ENCODE data around the gene BAHCC1. TPM values are rescaled to one million over a fixed set of nuclear protein-coding genes. Genes with fewer than 3 reads are reported as not detected.

Gene BAHCC1
- total and polyA plus RNA-seq, 9 of the 15 experiments (the other 6 are each of a cell fraction or from before 2014, with no cell fraction given): 0.14 to 26.9 (median 5.0) TPM

GRCh38 chr17:81509207-81509971 lies 114.1 kb downstream of the BAHCC1 start (continued):
- TF ChIP-seq MTA3 (IDR thresholded peaks at IDR 0.05; ENCODE audit: borderline replicate concordance) (0 out of 2 replicates have a peak, but pooled peaks have one; percentile 15), ZSCAN32 (CRISPR knock-in tag; IDR thresholded peaks at IDR 0.05) (0 out of 2 replicates have a peak, but pooled peaks have one; percentile 39), HDAC8 (tag; IDR thresholded peaks at IDR 0.05) (no peak), ILF3 (IDR thresholded peaks at IDR 0.05; ENCODE audit: borderline replicate concordance) (peak; percentile 68; the same call in 1 of the 2 replicates), FUS (optimal IDR thresholded peaks at IDR 0.05; ENCODE audit: low read depth, low read length) (no peak), ARID2 (IDR thresholded peaks at IDR 0.05) (no peak), ZNF133 (CRISPR knock-in tag; IDR thresholded peaks at IDR 0.05) (no peak), KLF6 (CRISPR knock-in tag; IDR thresholded peaks at IDR 0.05; ENCODE audit: borderline replicate concordance) (no peak), CHD7 (IDR thresholded peaks at IDR 0.05; ENCODE audit: low read depth, low read length) (no peak), FOXO4 (CRISPR knock-in tag; IDR thresholded peaks at IDR 0.05) (peak; percentile 28; the same call in 1 of the 2 replicates), HBP1 (CRISPR knock-in tag; IDR thresholded peaks at IDR 0.05) (peak; percentile 66; the same call in 1 of the 2 replicates), FOS (IDR thresholded peaks at IDR 0.05; ENCODE audit: extremely low read depth, insufficient read length) (no peak), TCFL5 (CRISPR knock-in tag; conservative IDR thresholded peaks at IDR 0.05) (no peak)
